ENCODE results near the gene CCDC6.

CCDC6 gene

GRCh38 chr10:59819683-59820082 is 86.7 kb downstream of the CCDC6 start:
- H3K4me1 ChIP-seq (ENCODE audit: insufficient read depth, low read length, severe bottlenecking): no peaks in the 10 kb centered on the region
- H3K36me3 ChIP-seq (ENCODE audit: insufficient read depth, low read length): peaks cover 62% of the 10 kb centered on the region
- H3F3A ChIP-seq (ENCODE audit: insufficient read depth, low read length): no peaks in the 10 kb centered on the region
- no peaks in the 10 kb centered on the region for H3K9me3 ChIP-seq (ENCODE audit: low read length)
- H3K4me3 ChIP-seq (ENCODE audit: low read depth, low read length, poor library complexity, severe bottlenecking): no peak overlapping the region
- no peak overlapping the region for H2AFZ ChIP-seq (ENCODE audit: low read length)
- H3K27me3 ChIP-seq (ENCODE audit: insufficient read depth, low read length): no peaks in the 10 kb centered on the region
- no peaks in the 10 kb centered on the region for H3K79me2 ChIP-seq (ENCODE audit: insufficient read depth, low read length)
- H3K9me2 ChIP-seq (ENCODE audit: low read depth, low read length): no peaks in the 10 kb centered on the region
- H3K4me2 ChIP-seq (ENCODE audit: low read length): no peak overlapping the region
- H3K9ac ChIP-seq (ENCODE audit: low read length): no peak overlapping the region
- TF ChIP-seq EZH2 (IDR thresholded peaks at IDR 0.05; ENCODE audit: borderline replicate concordance, low read length): no peak
- no peak for TF ChIP-seq CTCF (IDR thresholded peaks at IDR 0.05; ENCODE audit: low read length)
- H4K20me1 ChIP-seq (ENCODE audit: insufficient read depth, low read length): no peaks in the 10 kb centered on the region
- H3K27ac ChIP-seq (ENCODE audit: low read depth, low read length, poor library complexity, severe bottlenecking): no peak overlapping the region

DNA sequence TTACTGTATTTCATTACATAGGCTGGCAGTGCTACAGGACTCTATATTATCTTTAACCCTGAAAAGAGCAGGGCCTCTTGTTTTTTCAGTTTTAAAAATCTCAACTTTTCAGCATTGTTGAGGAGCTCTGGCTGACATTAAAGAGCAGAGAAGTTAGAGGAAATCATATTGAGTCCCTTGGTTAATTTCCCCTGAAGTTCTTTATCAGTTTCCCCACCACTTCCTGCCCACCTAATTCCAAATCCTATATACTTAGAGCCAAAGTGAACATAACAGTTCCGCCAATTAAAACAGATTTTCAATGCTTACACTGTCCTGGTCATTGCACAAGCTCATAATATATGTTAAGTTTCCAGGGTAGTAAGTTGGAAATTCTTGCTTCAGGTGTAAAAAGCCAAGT is 87.1 kb downstream of the CCDC6 start:
- no peaks in the 10 kb centered on the region for H3K9me3 ChIP-seq (ENCODE audit: low read length)
- H3K4me2 ChIP-seq (ENCODE audit: low read length): no peak overlapping the region
- no peaks in the 10 kb centered on the region for H3K79me2 ChIP-seq (ENCODE audit: insufficient read depth, low read length)
- no peak overlapping the region for H2AFZ ChIP-seq (ENCODE audit: low read length)
- no peaks in the 10 kb centered on the region for H3F3A ChIP-seq (ENCODE audit: insufficient read depth, low read length)
- H3K9me2 ChIP-seq (ENCODE audit: low read depth, low read length): no peaks in the 10 kb centered on the region
- H3K4me3 ChIP-seq (ENCODE audit: low read depth, low read length, poor library complexity, severe bottlenecking): no peak overlapping the region
- H3K9ac ChIP-seq (ENCODE audit: low read length): no peak overlapping the region
- no peaks in the 10 kb centered on the region for H3K27me3 ChIP-seq (ENCODE audit: insufficient read depth, low read length)
- peaks cover 62% of the 10 kb centered on the region for H3K36me3 ChIP-seq (ENCODE audit: insufficient read depth, low read length)
- H4K20me1 ChIP-seq (ENCODE audit: insufficient read depth, low read length): no peaks in the 10 kb centered on the region
- no peaks in the 10 kb centered on the region for H3K4me1 ChIP-seq (ENCODE audit: insufficient read depth, low read length, severe bottlenecking)
- H3K27ac ChIP-seq (ENCODE audit: low read depth, low read length, poor library complexity, severe bottlenecking): no peak overlapping the region
- TF ChIP-seq CTCF (IDR thresholded peaks at IDR 0.05; ENCODE audit: low read length) (no peak), EZH2 (IDR thresholded peaks at IDR 0.05; ENCODE audit: borderline replicate concordance, low read length) (no peak)

DNA sequence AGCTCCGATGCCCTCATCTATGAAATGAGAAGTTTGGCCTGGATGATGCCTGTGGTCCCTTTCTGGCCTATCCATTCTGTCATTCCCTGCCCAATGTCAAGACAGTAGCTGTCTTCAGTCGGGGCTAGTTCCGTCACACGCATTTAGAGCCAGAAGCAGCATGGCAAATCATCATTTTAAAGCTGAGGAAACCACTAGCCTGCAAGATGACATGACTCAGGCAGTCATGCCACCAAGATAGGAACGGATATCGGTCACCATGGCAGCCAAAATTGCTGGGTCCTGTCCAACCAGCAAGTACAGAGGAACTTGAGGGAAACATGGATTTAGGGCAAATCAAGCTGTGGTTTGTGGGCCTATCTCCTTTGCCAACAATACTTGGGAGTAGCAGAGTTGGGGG is 88.6 kb downstream of the CCDC6 start:
- H4K20me1 ChIP-seq (ENCODE audit: insufficient read depth, low read length): no peaks in the 10 kb centered on the region
- H3K4me1 ChIP-seq (ENCODE audit: insufficient read depth, low read length, severe bottlenecking): no peaks in the 10 kb centered on the region
- H3F3A ChIP-seq (ENCODE audit: insufficient read depth, low read length): no peaks in the 10 kb centered on the region
- H3K36me3 ChIP-seq (ENCODE audit: insufficient read depth, low read length): peaks cover 62% of the 10 kb centered on the region
- H3K9me2 ChIP-seq (ENCODE audit: low read depth, low read length): no peaks in the 10 kb centered on the region
- no peaks in the 10 kb centered on the region for H3K9me3 ChIP-seq (ENCODE audit: low read length)
- no peak overlapping the region for H3K9ac ChIP-seq (ENCODE audit: low read length)
- no peaks in the 10 kb centered on the region for H3K27me3 ChIP-seq (ENCODE audit: insufficient read depth, low read length)
- no peak for TF ChIP-seq CTCF (IDR thresholded peaks at IDR 0.05; ENCODE audit: low read length)
- no peak for TF ChIP-seq EZH2 (IDR thresholded peaks at IDR 0.05; ENCODE audit: borderline replicate concordance, low read length)
- H3K4me3 ChIP-seq (ENCODE audit: low read depth, low read length, poor library complexity, severe bottlenecking): no peak overlapping the region
- no peak overlapping the region for H3K27ac ChIP-seq (ENCODE audit: low read depth, low read length, poor library complexity, severe bottlenecking)
- H3K79me2 ChIP-seq (ENCODE audit: insufficient read depth, low read length): no peaks in the 10 kb centered on the region
- no peak overlapping the region for H2AFZ ChIP-seq (ENCODE audit: low read length)
- H3K4me2 ChIP-seq (ENCODE audit: low read length): no peak overlapping the region

Measured in OCI-LY1 (cell line).